Cardiac ventricle fibroblast (primary cell): ENCODE measurements around the gene ARL6. TPM values are rescaled to one million over a fixed set of nuclear protein-coding genes. Genes with fewer than 3 reads are reported as not detected.

Source experiments
- total RNA-seq: library from RNA; depleted of rRNA; stranded (reverse); fragments of >200 nt; gene quantifications from 2 replicates; pipeline ENCODE4 v1.2.3, GENCODE V29; 2015

Gene ARL6, protein sequence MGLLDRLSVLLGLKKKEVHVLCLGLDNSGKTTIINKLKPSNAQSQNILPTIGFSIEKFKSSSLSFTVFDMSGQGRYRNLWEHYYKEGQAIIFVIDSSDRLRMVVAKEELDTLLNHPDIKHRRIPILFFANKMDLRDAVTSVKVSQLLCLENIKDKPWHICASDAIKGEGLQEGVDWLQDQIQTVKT
- 4.3 and 10.2 TPM in 2 replicates for total RNA-seq

DNA sequence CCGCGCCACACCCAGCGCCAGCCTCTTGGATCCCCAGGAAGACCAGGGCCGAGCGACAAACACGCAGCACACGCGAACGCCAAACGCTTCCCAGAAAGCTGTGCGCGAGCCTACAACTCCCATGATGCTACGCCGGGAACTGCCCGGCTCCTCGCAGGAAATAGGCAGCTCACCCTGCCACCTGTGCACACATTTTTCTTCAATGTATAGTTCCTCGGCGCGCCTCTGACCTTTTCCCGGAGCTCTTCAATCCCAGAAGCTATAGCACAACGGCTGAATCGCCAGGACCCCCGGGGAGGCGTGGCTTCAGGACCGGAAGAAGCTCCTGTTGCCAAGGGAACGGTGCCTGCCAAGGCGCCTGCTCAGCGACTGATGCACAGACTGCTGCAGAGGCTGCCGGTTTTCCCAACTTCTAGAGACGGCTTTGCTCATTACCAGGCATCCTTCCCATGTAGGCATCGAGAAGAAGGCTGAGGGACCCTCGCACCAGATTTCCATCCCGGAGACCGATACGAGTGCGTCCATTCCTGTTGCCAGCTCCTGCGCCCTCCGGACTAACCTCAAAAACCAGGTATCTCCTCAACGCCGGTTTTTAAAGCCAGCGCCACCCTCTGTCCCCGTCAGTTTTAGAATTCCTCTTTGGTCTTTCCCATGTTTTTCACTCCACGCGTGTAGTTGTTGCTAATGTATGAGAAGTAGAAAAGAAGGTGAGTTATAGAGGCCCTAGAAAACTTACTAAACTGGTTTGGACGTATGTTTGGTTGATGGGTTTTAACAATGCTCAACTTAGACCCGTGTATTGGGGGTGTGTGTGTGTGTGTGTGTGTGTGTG is at the start of gene ARL6:
Gene ARL6 (plus strand): TSS at position 352 of the 832 bp plus-strand sequence. CDS start 3,350 bp downstream, outside the sequence.

DNA sequence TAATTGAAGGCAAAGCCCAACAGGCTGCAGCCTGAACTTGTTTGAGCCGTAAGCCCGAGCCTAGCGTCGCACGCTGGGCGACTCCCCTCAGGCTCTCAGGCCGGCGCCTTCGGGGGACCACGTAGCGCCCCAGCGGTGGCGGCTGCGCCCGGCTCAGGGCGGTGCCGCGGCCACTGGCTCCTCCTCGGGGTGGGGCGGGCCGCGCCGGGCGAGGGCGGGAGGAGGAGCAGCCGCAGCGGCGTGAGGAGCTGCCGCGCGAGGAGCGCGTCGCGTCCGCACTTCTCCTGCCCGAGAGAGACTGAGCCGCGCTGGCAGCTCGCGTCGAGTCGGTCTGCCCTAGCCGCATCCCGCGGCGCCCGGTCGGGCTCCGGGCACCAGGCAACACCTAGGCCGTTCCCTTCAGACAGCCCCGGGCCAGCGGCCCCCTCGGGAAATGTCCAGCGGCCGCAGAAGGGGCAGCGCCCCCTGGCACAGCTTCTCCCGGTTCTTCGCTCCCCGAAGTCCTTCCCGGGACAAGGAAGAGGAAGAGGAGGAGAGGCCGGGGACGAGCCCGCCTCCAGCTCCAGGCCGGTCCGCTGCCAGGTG is 57.3 kb downstream of the ARL6 start, which contains the start of gene CRYBG3:
Gene CRYBG3 (plus strand): TSS at position 238 of the 585 bp plus-strand sequence. CDS start 196 bp downstream, at position 434.

Other genes with a start within 250 kb of the ARL6 start
- gene CRYBG3, start 57.3 kb downstream of the ARL6 start, total RNA-seq: 14.4 and 16.4 TPM in 2 replicates
- gene RIOX2, start 207.7 kb downstream of the ARL6 start, total RNA-seq: 24.0 and 26.8 TPM in 2 replicates